Measurements from ENCODE around the gene BRD3. TPM values are rescaled to one million over a fixed set of nuclear protein-coding genes. Genes with fewer than 3 reads are reported as not detected.
A peak's percentile ranks its signal among the peaks of the same experiment; 100 is the strongest.

Gene BRD3
- total RNA-seq, 2 experiments from 2014 or later = 42.1 to 45.2 TPM

DNA sequence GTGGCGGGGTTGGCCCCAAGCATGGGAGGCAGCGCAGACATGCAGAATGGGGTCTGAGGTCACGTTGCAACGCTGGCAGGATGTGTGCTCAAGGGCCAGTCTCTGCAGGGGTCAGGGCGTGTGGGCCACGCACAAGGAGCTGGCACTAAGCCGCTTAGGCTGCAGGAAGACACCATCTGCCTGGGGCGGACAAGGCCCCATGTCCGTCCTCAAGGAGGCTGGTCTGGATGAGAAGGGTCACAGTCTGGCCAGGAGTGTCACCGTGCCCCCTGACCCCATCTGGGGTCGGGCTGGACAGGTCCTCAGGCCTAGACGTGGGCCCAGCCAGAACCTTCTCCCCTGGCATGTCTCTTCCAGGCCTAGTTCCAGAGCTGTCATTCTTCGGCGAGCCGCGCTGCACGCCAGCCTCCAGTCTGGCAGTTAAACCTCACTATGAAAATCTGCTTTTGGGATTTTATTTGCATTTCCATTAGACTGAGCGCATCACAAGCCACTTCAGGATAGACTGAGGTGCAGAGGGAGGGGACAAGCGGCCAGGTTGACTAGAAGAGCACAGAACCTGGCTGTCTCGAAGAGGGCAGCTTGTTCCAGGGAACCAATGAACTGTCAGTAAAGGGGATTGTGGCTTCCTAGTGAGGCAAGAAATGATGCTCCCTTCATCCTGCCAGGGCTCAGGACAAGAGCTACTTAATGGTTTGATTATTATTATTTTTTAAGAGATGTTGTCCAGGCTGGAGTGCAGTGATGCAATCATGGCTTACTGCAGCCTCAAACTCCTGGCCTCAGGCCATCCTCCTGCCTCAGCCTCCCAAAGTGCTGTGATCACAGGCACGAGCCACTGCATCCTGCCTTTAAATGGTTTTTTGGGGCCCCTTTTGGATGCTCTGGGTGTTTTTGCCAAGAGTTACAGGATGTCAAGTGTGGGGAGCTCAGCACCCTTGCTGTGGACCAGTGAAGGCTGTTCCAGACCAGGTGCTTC, 38.3 kb downstream of the BRD3 start:
- Mint-ChIP-seq H3K4me1 (ENCODE audit: low read depth) (peaks cover 13% of the 10 kb centered on the region), H3K27ac (no peak overlapping the region), H3K36me3 (ENCODE audit: low read depth) (peaks cover 27% of the 10 kb centered on the region), H3K27me3 (ENCODE audit: low read depth) (no peaks in the 10 kb centered on the region), H3K4me3 (no peak overlapping the region), H3K9me3 (ENCODE audit: insufficient read depth) (no peaks in the 10 kb centered on the region)
- no peak for ATAC-seq
- ChIA-PET POLR2A (no interaction called here), CTCF (no interaction called here)
- DNase-seq = no peak

DNA sequence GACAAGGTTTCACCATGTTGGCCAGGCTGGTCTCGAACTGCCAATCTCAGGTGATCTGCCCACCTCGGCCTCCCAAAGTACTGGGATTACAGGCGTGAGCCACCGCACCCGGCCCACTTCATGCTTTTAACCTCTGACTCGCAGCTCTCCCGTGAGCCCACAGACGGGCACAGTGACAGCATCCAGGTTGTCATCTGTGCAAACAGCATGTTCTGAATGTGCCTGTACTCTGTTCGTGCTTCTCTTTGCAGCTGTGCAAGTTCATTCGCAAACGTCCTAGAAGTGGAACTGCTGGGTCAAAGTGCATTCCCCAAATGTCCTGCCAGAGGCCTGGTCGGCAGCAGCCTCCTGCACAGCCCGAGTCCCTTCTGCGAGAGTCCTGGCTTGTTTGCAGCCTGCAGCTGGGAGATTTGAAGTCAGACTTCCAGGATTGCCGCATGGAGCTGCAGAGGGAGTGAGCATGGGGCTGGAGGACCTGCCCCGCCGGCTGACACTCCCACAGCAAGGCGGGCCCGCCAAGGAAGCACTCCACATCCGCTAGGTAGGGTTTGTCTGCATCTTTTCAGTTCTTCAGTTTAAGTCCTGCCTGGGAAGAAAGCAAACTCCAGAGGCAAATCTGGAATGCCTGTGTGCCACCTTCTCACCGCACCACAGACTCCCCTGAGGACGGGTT, 39.1 kb downstream of the BRD3 start:
- H3K27me3 Mint-ChIP-seq (ENCODE audit: low read depth) = no peaks in the 10 kb centered on the region
- peaks cover 16% of the 10 kb centered on the region for H3K4me1 Mint-ChIP-seq (ENCODE audit: low read depth)
- no peak overlapping the region for H3K27ac Mint-ChIP-seq
- no peaks in the 10 kb centered on the region for H3K9me3 Mint-ChIP-seq (ENCODE audit: insufficient read depth)
- POLR2A ChIA-PET = no interaction called here
- ATAC-seq = no peak
- H3K36me3 Mint-ChIP-seq (ENCODE audit: low read depth) = peaks cover 23% of the 10 kb centered on the region
- no peak for DNase-seq
- H3K4me3 Mint-ChIP-seq = no peak overlapping the region
- CTCF ChIA-PET = no interaction called here

DNA sequence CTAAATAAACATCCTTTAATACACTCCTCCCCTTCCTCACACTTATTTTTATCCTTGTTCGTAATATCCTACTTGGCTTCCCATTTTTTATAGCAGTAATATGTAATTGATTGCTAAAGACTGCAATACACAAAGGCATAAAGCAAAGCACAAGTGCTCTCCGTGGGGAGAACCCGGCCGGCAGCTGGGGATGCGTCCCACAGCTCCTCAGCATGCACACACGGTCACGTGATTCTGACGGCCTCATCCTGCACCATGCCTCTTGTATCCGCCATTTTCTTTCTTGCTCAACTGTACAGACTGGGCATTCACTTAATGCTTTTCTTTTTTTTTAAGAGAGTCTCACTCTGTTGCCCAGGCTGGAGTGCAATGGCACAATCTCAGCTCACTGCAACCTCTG, 39.8 kb downstream of the BRD3 start:
- Mint-ChIP-seq H3K27me3 (ENCODE audit: low read depth) (no peaks in the 10 kb centered on the region), H3K4me3 (no peak overlapping the region), H3K36me3 (ENCODE audit: low read depth) (peaks cover 17% of the 10 kb centered on the region), H3K27ac (no peak overlapping the region), H3K9me3 (ENCODE audit: insufficient read depth) (no peaks in the 10 kb centered on the region), H3K4me1 (ENCODE audit: low read depth) (peaks cover 16% of the 10 kb centered on the region)
- no peak for ATAC-seq
- no peak for DNase-seq
- ChIA-PET CTCF (no interaction called here), POLR2A (interaction anchor here (1.0 kb wide), 1 partner anchor 39 kb away, joined by 3 read pairs; no protein-coding TSS in a partner anchor)

DNA sequence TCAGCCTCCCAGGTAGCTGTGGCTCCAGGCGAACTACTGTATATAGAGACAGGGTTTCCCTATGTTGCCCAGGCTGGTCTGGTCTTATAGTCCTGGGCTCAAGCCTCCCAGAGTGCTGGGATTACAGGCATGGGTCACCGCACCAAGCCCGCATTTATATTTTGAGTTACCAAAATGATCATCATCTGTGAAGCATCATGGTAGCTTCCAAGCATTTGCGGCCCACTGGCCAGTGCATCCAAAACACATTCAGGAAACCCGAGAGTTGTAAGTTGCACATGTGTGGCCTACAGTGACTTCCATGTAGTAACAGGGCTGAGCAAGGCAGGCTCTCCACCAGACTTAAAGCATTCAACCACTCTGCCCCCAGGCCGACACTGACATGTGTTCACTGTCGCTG, 40.3 kb downstream of the BRD3 start:
- POLR2A ChIA-PET = interaction anchor here (1.0 kb wide), 1 partner anchor 39 kb away, joined by 3 read pairs; no protein-coding TSS in a partner anchor
- ATAC-seq = no peak
- no peak overlapping the region for H3K27ac Mint-ChIP-seq
- no peak overlapping the region for H3K4me3 Mint-ChIP-seq
- H3K27me3 Mint-ChIP-seq (ENCODE audit: low read depth) = no peaks in the 10 kb centered on the region
- CTCF ChIA-PET = no interaction called here
- H3K4me1 Mint-ChIP-seq (ENCODE audit: low read depth) = peaks cover 16% of the 10 kb centered on the region
- no peaks in the 10 kb centered on the region for H3K9me3 Mint-ChIP-seq (ENCODE audit: insufficient read depth)
- H3K36me3 Mint-ChIP-seq (ENCODE audit: low read depth) = peaks cover 13% of the 10 kb centered on the region
- no peak for DNase-seq

DNA sequence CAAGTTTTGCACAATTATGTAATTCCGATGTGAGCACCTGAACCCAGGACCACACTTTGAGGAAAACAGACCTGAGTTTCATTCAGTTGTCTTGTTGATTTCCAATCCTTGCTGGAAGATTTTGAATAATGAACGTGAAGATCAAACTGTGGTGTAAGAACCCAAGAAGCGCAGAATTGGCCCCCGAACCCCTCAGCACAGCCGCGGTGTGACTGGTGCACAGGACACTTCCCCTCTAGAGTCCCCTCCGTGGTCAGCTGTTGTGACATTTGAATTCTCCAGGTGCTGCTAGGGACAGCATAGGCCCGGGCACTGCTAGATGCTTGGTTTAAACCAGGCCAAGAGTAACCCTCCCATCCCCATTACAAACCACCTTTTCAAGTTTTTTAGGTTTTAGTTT, 40.8 kb downstream of the BRD3 start:
- DNase-seq (no peak), ATAC-seq (no peak)
- peaks cover 16% of the 10 kb centered on the region for H3K4me1 Mint-ChIP-seq (ENCODE audit: low read depth)
- no peaks in the 10 kb centered on the region for H3K9me3 Mint-ChIP-seq (ENCODE audit: insufficient read depth)
- CTCF ChIA-PET = no interaction called here
- no peaks in the 10 kb centered on the region for H3K27me3 Mint-ChIP-seq (ENCODE audit: low read depth)
- no peak overlapping the region for H3K27ac Mint-ChIP-seq
- POLR2A ChIA-PET = interaction anchor here (1.0 to 1.2 kb wide), 2 partner anchors 40 to 42 kb away, joined by 3 read pairs; no protein-coding TSS in a partner anchor
- H3K4me3 Mint-ChIP-seq = peak overlapping the region; percentile 56
- H3K36me3 Mint-ChIP-seq (ENCODE audit: low read depth) = peaks cover 13% of the 10 kb centered on the region

DNA sequence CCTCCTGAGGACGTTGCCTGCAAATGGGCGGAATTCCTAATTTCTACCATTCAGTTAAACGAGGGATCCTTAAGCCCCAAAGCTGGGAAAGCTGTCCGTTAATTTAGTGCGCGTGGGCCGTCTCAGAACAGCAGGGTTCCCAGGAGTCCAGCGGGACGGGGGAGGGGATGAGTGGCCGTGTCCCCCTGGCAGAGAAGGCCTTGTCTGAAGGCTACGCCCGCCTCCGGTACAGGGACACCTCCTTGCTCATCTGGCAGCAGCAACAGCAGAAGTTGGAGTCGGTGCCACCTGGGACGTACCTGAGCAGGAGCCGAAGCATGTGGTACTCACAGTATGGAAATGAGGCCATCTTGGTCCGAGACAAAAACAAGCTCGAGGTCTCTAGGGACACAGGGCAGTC, 41.2 kb downstream of the BRD3 start:
- H3K4me1 Mint-ChIP-seq (ENCODE audit: low read depth) = peaks cover 16% of the 10 kb centered on the region
- peak overlapping the region; percentile 79 for H3K4me3 Mint-ChIP-seq
- peaks cover 13% of the 10 kb centered on the region for H3K36me3 Mint-ChIP-seq (ENCODE audit: low read depth)
- no peak for DNase-seq
- no peak overlapping the region for H3K27ac Mint-ChIP-seq
- no peaks in the 10 kb centered on the region for H3K9me3 Mint-ChIP-seq (ENCODE audit: insufficient read depth)
- H3K27me3 Mint-ChIP-seq (ENCODE audit: low read depth) = no peaks in the 10 kb centered on the region
- ChIA-PET CTCF (interaction anchor here (1.2 to 1.6 kb wide), 2 partner anchors 39 to 73 kb away, joined by 4 to 5 read pairs; no protein-coding TSS in a partner anchor), POLR2A (interaction anchor here (1.2 kb wide), 2 partner anchors 43 to 109 kb away, joined by 3 to 4 read pairs; partner anchors contain the start of gene WDR5)
- ATAC-seq = no peak

DNA sequence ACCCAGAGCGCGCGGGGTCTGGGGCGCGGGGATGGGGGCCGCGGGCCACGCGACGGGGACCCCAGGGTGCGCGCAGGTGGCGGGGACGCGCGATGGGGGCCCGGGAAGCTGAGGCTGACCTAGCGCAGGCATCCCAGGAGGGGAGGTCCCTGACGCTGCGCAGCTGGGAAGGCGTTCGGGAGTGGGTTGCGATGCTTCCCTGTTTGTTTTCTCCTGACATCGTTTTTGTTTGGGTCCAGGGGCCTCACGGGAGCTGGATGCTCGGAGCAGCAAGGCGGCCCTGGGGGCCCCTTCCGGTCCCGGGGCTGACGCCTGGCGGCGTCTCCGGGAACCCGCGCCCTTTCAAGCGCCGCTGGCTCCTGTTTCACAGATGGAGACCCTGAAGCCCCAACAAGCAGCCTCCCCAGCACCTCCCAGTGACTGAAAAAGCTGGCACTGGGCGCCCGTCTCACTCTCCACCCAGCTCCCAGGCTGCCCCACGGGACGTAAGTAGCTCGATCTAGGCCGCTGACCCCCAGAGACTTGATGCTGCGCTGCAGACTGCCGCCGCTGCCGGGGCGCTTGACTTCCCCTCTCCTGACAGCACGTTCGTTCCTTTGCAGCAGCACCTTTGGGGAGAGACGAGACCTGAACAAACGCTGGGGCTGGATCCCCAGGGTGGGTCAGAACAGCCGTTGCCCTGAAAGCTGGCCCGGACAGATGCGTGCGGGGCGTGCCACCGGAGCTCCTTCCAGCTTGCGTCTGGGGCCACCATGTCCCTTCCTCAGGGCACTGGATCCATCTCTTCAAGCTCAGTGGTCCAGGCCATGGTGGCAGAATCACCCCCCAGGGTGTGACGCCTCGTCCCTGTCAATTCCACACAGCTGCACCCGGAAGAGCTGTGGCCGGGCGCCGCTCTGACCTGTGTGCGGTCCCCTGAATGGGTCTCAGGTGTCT, 42.0 kb downstream of the BRD3 start:
- peak overlapping the region; percentile 79 for H3K4me3 Mint-ChIP-seq
- H3K36me3 Mint-ChIP-seq (ENCODE audit: low read depth) = peaks cover 9% of the 10 kb centered on the region
- no peaks in the 10 kb centered on the region for H3K9me3 Mint-ChIP-seq (ENCODE audit: insufficient read depth)
- no peaks in the 10 kb centered on the region for H3K27me3 Mint-ChIP-seq (ENCODE audit: low read depth)
- peak; percentile 71 for ATAC-seq
- peak overlapping the region; percentile 70 for H3K27ac Mint-ChIP-seq
- peaks cover 16% of the 10 kb centered on the region for H3K4me1 Mint-ChIP-seq (ENCODE audit: low read depth)
- CTCF ChIA-PET = interaction anchor here (0.6 to 1.6 kb wide), 9 partner anchors 8 to 73 kb away, joined by 3 to 5 read pairs (median 4); no protein-coding TSS in a partner anchor
- DNase-seq = peak; percentile 72
- POLR2A ChIA-PET = interaction anchor here (0.6 to 1.3 kb wide), 5 partner anchors 40 to 826 kb away, joined by 3 to 6 read pairs (median 4); partner anchors contain the start of gene WDR5

DNA sequence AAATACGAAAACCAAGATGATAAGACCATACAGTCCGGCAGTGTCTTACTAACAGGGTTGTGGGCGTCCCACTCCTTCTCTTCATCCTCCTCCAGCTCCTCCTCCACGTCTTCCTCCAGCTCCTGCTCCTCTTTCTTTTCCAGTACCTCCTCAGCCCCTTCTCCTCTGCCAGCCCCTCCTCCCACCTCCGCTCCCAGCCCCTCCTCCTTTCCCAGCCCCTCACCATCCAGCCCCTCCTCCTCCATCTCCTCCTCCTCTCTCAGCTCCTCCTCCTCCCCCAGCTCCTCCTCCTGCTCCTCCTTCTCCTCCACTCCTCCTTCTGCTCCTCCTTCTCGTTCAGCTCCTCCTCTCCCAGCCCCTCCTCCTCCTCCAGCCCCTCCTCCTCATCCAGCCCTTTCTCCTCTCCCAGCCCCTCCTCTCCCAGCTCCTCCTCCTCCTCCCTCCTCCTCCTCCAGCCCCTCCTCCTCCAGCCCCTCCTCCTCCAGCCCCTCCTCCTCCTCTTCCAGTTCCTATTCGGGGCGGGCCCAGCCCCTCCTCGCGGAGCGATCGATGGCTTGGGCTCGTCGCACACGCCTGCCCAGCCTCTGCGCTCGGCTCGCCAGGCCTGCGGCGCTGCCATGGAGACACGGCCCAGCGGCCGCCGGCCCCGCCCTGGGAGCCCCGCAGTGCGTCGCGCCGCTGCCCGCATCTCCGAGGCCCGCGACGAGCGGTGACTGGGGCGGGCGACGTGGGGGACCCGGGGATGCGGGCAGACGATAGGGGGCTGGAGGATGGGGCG, 42.8 kb downstream of the BRD3 start, which contains the start of gene BRD3OS:
BRD3OS (plus strand) TSS at position 654 of the 778 bp plus-strand sequence. CDS start 1,267 bp downstream, outside the sequence.
- ChIA-PET CTCF (interaction anchor here (0.6 to 1.6 kb wide), 9 partner anchors 9 to 74 kb away, joined by 3 to 5 read pairs (median 4); no protein-coding TSS in a partner anchor), POLR2A (interaction anchor here (0.6 to 1.3 kb wide), 4 partner anchors 31 to 825 kb away, joined by 3 to 6 read pairs (median 4); no protein-coding TSS in a partner anchor)
- H3K4me1 Mint-ChIP-seq (ENCODE audit: low read depth) = peaks cover 16% of the 10 kb centered on the region
- no peaks in the 10 kb centered on the region for H3K9me3 Mint-ChIP-seq (ENCODE audit: insufficient read depth)
- H3K27ac Mint-ChIP-seq = peak within 1 kb of the TSS; percentile 70
- DNase-seq = peak; percentile 95
- no peaks in the 10 kb centered on the region for H3K27me3 Mint-ChIP-seq (ENCODE audit: low read depth)
- peak; percentile 88 for ATAC-seq
- peaks cover 6% of the 10 kb centered on the region for H3K36me3 Mint-ChIP-seq (ENCODE audit: low read depth)
- peak within 1 kb of the TSS; percentile 79 for H3K4me3 Mint-ChIP-seq

DNA sequence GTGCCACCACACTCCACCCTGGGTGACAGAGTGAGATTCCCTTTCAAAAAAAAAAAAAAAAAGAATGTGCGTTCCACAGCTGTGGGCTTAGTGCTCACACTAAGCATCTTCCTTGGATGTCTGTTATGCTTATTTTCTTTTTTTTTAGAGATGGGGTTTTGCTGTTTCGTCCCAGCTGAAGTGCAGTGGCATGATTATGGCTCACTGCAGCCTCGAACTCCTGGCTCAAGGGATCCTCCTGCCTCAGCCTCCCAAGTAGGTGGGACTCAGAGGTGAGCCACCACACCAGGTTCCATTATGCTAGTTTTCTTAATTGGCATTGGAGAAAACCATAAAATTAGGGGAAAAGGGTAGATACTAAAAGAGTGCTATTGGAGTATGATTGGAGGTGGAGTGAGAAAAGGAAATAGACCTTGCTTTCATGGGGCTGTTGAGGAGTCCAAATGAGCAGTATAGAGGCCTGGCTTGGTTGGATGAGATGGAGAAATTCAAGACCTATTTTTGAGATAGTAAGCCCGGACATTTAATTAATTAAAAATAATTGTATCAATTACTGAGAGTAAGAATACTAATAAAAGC, 43.5 kb downstream of the BRD3 start:
- Mint-ChIP-seq H3K4me3 (no peak overlapping the region), H3K27me3 (ENCODE audit: low read depth) (no peaks in the 10 kb centered on the region), H3K9me3 (ENCODE audit: insufficient read depth) (no peaks in the 10 kb centered on the region), H3K4me1 (ENCODE audit: low read depth) (peaks cover 16% of the 10 kb centered on the region), H3K27ac (peak overlapping the region; percentile 64), H3K36me3 (ENCODE audit: low read depth) (peaks cover 6% of the 10 kb centered on the region)
- CTCF ChIA-PET = interaction anchor here (1.2 to 1.5 kb wide), 3 partner anchors 23 to 42 kb away, joined by 3 to 4 read pairs (median 4); no protein-coding TSS in a partner anchor
- no peak for DNase-seq
- POLR2A ChIA-PET = interaction anchor here (1.0 to 1.1 kb wide), 2 partner anchors 30 kb away, joined by 4 read pairs; no protein-coding TSS in a partner anchor
- no peak for ATAC-seq

DNA sequence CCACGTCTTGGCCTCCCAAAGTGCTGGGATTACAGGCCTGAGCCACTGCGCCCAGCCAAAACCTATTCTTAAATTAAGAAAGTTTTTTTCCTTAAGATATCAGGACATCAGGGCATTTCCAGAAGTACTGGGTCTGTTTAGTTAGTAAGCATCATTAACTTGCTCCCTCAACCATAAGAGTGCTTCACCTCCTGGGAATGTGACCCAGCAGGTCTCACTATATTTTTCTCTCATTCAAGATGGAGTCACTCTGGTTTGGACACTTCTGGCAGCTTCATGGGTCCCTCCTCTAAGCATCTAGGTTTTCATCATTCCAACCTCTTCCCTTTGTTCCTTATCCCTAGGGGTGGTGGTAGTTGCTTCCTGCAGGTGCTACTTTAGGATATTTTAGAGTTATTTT, 52.9 kb downstream of the BRD3 start:
- CTCF ChIA-PET = interaction anchor here (3.9 kb wide), 1 partner anchor 20 kb away, joined by 10 read pairs; no protein-coding TSS in a partner anchor
- no peaks in the 10 kb centered on the region for H3K27me3 Mint-ChIP-seq (ENCODE audit: low read depth)
- H3K9me3 Mint-ChIP-seq (ENCODE audit: insufficient read depth) = peaks cover 4% of the 10 kb centered on the region
- ATAC-seq = no peak
- DNase-seq = no peak
- H3K36me3 Mint-ChIP-seq (ENCODE audit: low read depth) = peaks cover 7% of the 10 kb centered on the region
- H3K4me1 Mint-ChIP-seq (ENCODE audit: low read depth) = no peaks in the 10 kb centered on the region
- no peak overlapping the region for H3K4me3 Mint-ChIP-seq
- POLR2A ChIA-PET = interaction anchor here (0.6 kb wide), 1 partner anchor 939 kb away, joined by 3 read pairs; no protein-coding TSS in a partner anchor
- no peak overlapping the region for H3K27ac Mint-ChIP-seq
